ENCODE measurements around the gene EIF4E1B. TPM values are rescaled to one million over a fixed set of nuclear protein-coding genes. Genes with fewer than 3 reads are reported as not detected.

EIF4E1B gene
- polyA plus RNA-seq, 2 of the 4 experiments (the other 2 are of a cell fraction): not detected

DNA sequence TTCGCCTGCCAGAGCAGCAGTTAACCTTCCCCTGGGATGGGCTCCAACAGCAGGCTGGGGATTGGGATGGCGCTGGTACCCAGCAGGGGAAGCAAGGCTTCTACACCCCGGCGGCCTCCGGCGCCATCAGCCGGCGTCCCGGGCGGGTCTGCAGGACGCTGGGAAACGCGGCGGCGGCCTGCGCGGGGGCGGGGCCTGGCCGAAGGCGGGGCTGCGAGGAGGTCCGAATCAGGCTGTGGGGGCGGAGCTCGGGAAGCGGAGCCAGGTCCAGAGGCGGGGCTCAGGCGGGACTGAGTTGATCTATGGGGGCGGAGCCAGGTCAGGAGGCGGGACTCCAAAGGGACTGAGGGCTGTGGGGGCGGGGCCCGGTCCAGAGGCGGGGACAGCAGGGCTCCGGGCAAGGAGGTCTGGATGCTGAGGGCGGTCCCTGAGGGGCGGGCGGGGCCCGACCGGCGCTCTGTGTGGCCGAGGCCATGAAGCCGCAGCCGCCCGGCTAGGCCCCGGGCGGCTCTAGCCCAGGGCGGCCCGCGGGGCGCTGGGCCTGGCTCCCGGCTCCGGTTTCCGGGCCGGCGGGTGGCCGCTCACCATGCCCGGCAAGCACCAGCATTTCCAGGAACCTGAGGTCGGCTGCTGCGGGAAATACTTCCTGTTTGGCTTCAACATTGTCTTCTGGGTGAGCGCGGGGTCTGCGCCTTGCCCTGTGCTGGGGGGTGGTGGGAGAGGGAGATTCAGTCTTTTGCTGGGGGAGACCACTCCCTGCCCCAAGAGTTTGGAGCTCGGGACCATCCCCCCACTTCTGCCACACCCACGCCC is 16.8 kb downstream of the EIF4E1B start, which contains the start of gene TSPAN17 (continued):
- TF ChIP-seq REST (IDR thresholded peaks at IDR 0.05) (no peak), NFE2L2 (conservative IDR thresholded peaks at IDR 0.05; ENCODE audit: low read length) (no peak), ZSCAN20 (CRISPR knock-in tag; IDR thresholded peaks at IDR 0.05) (no peak), GATA3 (IDR thresholded peaks at IDR 0.05; ENCODE audit: borderline replicate concordance) (no peak), RAD21 (conservative IDR thresholded peaks at IDR 0.05 in 1 of 2, IDR thresholded peaks at IDR 0.05 in 1 of 2) (peak; percentile 32 to 66), BCL3 (IDR thresholded peaks at IDR 0.05) (peak; percentile 89; the same call in 2 of the 3 replicates), FOXS1 (CRISPR knock-in tag; IDR thresholded peaks at IDR 0.05) (no peak), POLR2A (IDR thresholded peaks at IDR 0.05; ENCODE audit: low read length) (peak; percentile 97), RFX5 (IDR thresholded peaks at IDR 0.05) (no peak), CBX2 (IDR thresholded peaks at IDR 0.05; ENCODE audit: borderline replicate concordance, low read depth) (no peak), ZNF302 (CRISPR knock-in tag; IDR thresholded peaks at IDR 0.05) (no peak), SREBF2 (IDR thresholded peaks at IDR 0.05) (no peak), EHMT2 (IDR thresholded peaks at IDR 0.05; ENCODE audit: low read depth) (no peak), SMC3 (IDR thresholded peaks at IDR 0.05) (peak; percentile 56; the same call in 2 of the 3 replicates), FOSB (CRISPR knock-in tag; IDR thresholded peaks at IDR 0.05) (no peak), PHF8 (IDR thresholded peaks at IDR 0.05; ENCODE audit: borderline replicate concordance, low read depth) (peak; percentile 89), PBX3 (IDR thresholded peaks at IDR 0.05) (no peak), ZFP36 (IDR thresholded peaks at IDR 0.05; ENCODE audit: borderline replicate concordance, partially characterized antibody) (no peak), RARB (CRISPR knock-in tag; IDR thresholded peaks at IDR 0.05) (no peak), MAZ (IDR thresholded peaks at IDR 0.05; ENCODE audit: borderline replicate concordance, low read depth, low read length) (no peak), TFCP2L1 (CRISPR knock-in tag; IDR thresholded peaks at IDR 0.05) (0 out of 2 replicates have a peak, but pooled peaks have one; percentile 10)
- TF ChIP-seq, protein P1, sequence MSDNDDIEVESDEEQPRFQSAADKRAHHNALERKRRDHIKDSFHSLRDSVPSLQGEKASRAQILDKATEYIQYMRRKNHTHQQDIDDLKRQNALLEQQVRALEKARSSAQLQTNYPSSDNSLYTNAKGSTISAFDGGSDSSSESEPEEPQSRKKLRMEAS (IDR thresholded peaks at IDR 0.05): peak; percentile 61
